Lung (tissue), 12 donors: ENCODE measurements around the gene BDKRB2. TPM values are rescaled to one million over a fixed set of nuclear protein-coding genes. Genes with fewer than 3 reads are reported as not detected.

Source experiments
- ATAC-seq: fragments of 200-7000 bp; cut with Tn5 transposase; one replicate; pipeline ENCODE4 v1.9.1; 2020; ENCODE audit warnings: moderate number of reproducible peaks; ENCODE audit not compliant: insufficient read depth, low FRiP score
- DNase-seq, 3 donors: peaks; one replicate each; pipeline ENCODE4 v3.0.0-alpha.2; 2013 to 2017
- H3K27ac ChIP-seq, 2 donors: one replicate each; pipeline ENCODE4 v1.5.1; 2013; ENCODE audit warnings: mild to moderate bottlenecking in 2 of 2, moderate library complexity in 2 of 2, control low read depth in 1 of 2, inconsistent platforms in 1 of 2, low read depth in 1 of 2, low read length in 1 of 2
- H3K27me3 ChIP-seq, 3 donors: one replicate each; pipeline ENCODE4 v1.5.1; 2013; ENCODE audit warnings: low read length in 2 of 3; ENCODE audit not compliant: control insufficient read depth in 3 of 3, insufficient read depth in 3 of 3
- H3K36me3 ChIP-seq, 4 donors: one replicate each; pipeline ENCODE4 v1.5.1; 2013; ENCODE audit warnings: low read length in 4 of 4, mild to moderate bottlenecking in 1 of 4, moderate library complexity in 1 of 4; ENCODE audit not compliant: control insufficient read depth in 4 of 4, insufficient read depth in 4 of 4
- H3K4me1 ChIP-seq, 5 donors: one replicate each; pipeline ENCODE4 v1.5.1; 2013; ENCODE audit warnings: low read length in 5 of 5, mild to moderate bottlenecking in 2 of 5, moderate library complexity in 1 of 5; ENCODE audit not compliant: control insufficient read depth in 5 of 5, insufficient read depth in 5 of 5
- H3K4me3 ChIP-seq: one replicate; pipeline ENCODE4 v1.5.1; 2013; ENCODE audit warnings: mild to moderate bottlenecking, control low read depth, moderate library complexity
- H3K9ac ChIP-seq, 2 donors: one replicate each; pipeline ENCODE4 v1.5.1; 2013; ENCODE audit warnings: low read length in 2 of 2, control low read depth in 1 of 2; ENCODE audit not compliant: insufficient read depth in 1 of 2
- H3K9me3 ChIP-seq, 4 donors: one replicate each; pipeline ENCODE4 v1.5.1; 2013; ENCODE audit warnings: low read length in 3 of 4, mild to moderate bottlenecking in 1 of 4, moderate library complexity in 1 of 4; ENCODE audit not compliant: control insufficient read depth in 4 of 4, insufficient read depth in 3 of 4
- CTCF ChIP-seq: IDR thresholded peaks from 2 replicates; pipeline ENCODE4 v1.5.1; 2012; ENCODE audit warnings: mild to moderate bottlenecking; ENCODE audit errors: control extremely low read depth, extremely low read depth
- WGBS, 2 donors: extraction: QIAGEN DNeasy Blood & Tissue Kit; methylation state at CpG; one replicate each; pipeline ENCODE4 v1.1.7; 2013; 5-methylcytosine and 5-hydroxymethylcytosine counted together
- polyA plus RNA-seq, 2 donors: library from polyadenylated mRNA; stranded (reverse); fragments of 200-250 nt; gene quantifications; one replicate each; pipeline ENCODE4 v1.2.1, GENCODE V29; 2013
- total RNA-seq, 2 donors: library from RNA; depleted of rRNA in 1 of 2; stranded (reverse); fragments of >200 nt in 1 of 2; gene quantifications; one replicate each; pipeline ENCODE4 v1.2.1, GENCODE V29; 2014 to 2021
- donor health status: control.
- donor health status: control.
- donor health status: Bipolar disorder and iron deficiency.
- donor health status: healthy.
- donor health status: DM: yes; HTN: yes; CAD: no.

The BDKRB2 gene
- total and polyA plus RNA-seq, 4 donors, result 0.77 to 5.8 (median 2.4) TPM

GRCh38 chr14:96213871-96214465 is 9.3 kb downstream of the BDKRB2 start:
- Histone ChIP-seq H3K27me3 (no peaks in the 10 kb centered on the region), H3K4me1 (no peaks in the 10 kb centered on the region), H3K4me3 (no peak overlapping the region), H3K36me3 (no peaks in the 10 kb centered on the region), H3K9me3 (peaks cover 0 to 8% (median 3%) of the 10 kb centered on the region in 4 donors), H3K27ac (no peak overlapping the region), H3K9ac (no peak overlapping the region)
- DNase-seq (no peak), ATAC-seq (no peak)
- TF ChIP-seq CTCF, result no peak
- WGBS, 2 donors, result 84 to 90% methylated on average over 10 of the region's 10 CpGs

GRCh38 chr14:96214793-96215192 is 10.2 kb downstream of the BDKRB2 start:
- Histone ChIP-seq H3K4me3 (no peak overlapping the region), H3K9ac (no peak overlapping the region), H3K9me3 (peaks cover 0 to 8% (median 3%) of the 10 kb centered on the region in 4 donors), H3K36me3 (no peaks in the 10 kb centered on the region), H3K27ac (no peak overlapping the region), H3K4me1 (peaks cover 0 to 2% (median 0%) of the 10 kb centered on the region in 5 donors), H3K27me3 (no peaks in the 10 kb centered on the region)
- WGBS, 2 donors, result 86 to 93% methylated on average over 4 of the region's 4 CpGs
- DNase-seq (peak in 2 of 3 donors; percentile 39 to 58), ATAC-seq (no peak)
- no peak for TF ChIP-seq CTCF

- DNase-seq (no peak), ATAC-seq (no peak)
- Histone ChIP-seq H3K27ac (no peak overlapping the region), H3K27me3 (no peaks in the 10 kb centered on the region), H3K4me1 (peaks cover 0 to 2% (median 0%) of the 10 kb centered on the region in 5 donors), H3K9me3 (peaks cover 0 to 8% (median 3%) of the 10 kb centered on the region in 4 donors), H3K9ac (no peak overlapping the region), H3K36me3 (no peaks in the 10 kb centered on the region), H3K4me3 (no peak overlapping the region)
- TF ChIP-seq CTCF, result no peak
- WGBS, 2 donors, result 93 to 96% methylated on average over 7 of the region's 7 CpGs
Observed at GRCh38 chr14:96215452-96216244, 11.0 kb downstream of the BDKRB2 start.
